ENCODE measurements around the gene TMEM179. TPM values are rescaled to one million over a fixed set of nuclear protein-coding genes. Genes with fewer than 3 reads are reported as not detected.

The TMEM179 gene
- total and polyA plus RNA-seq, 2 donors (not counting 3 experiments of a cell fraction or from before 2014, with no cell fraction given), result 0.14 TPM; not detected in 1

GRCh38 chr14:104559804-104560585, 44.6 kb downstream of the TMEM179 start:
- BruUV-seq (replicated peaks), result no TSS peak
- Histone ChIP-seq H3K36me3 (ENCODE audit: control insufficient read depth in 2 of 2, extremely low read depth in 1 of 2, insufficient read depth in 2 of 2, low read length in 2 of 2) (no peaks in the 10 kb centered on the region), H3K4me1 (ENCODE audit: control insufficient read depth, extremely low read depth, insufficient read depth, low read length) (no peaks in the 10 kb centered on the region), H3K79me2 (ENCODE audit: control insufficient read depth, insufficient read depth, low read length) (no peaks in the 10 kb centered on the region), H4K20me1 (replicated peaks; ENCODE audit: control insufficient read depth, extremely low read depth, insufficient read depth, low read length) (no peaks in the 10 kb centered on the region), H2AFZ (ENCODE audit: low read depth, low read length) (no peak overlapping the region), H3K4me3 (replicated peaks in 1 of 3; ENCODE audit: insufficient read depth in 1 of 3, low read depth in 1 of 3, low read length in 3 of 3) (no peak overlapping the region), H3K9me3 (replicated peaks; ENCODE audit: control insufficient read depth, insufficient read depth, low read length) (no peaks in the 10 kb centered on the region), H3K4me2 (ENCODE audit: insufficient read depth, low read length) (no peak overlapping the region), H3K9me1 (replicated peaks; ENCODE audit: control insufficient read depth, extremely low read depth, insufficient read depth, low read length) (no peaks in the 10 kb centered on the region), H3K27me3 (ENCODE audit: control insufficient read depth in 2 of 2, insufficient read depth in 2 of 2, low read length in 2 of 2) (no peaks in the 10 kb centered on the region), H3K9ac (replicated peaks; ENCODE audit: extremely low read depth, insufficient read depth, low read length) (no peak overlapping the region), H3K27ac (ENCODE audit: insufficient read depth, low read depth, low read length) (no peak overlapping the region)
- intact Hi-C loops (cut with micrococcal nuclease) (no loop called here), dilution Hi-C loops (cut with MboI; ENCODE audit: extremely low pct_ligation_motif_present, low sequenced_read_pairs) (no loop called here)
- DNase-seq (ENCODE audit: low read depth, low spot score) (no peak), FAIRE-seq (no peak)
- CTCF ChIA-PET, result interaction anchor here (1.1 to 5.1 kb wide), 3 partner anchors 9 to 482 kb away, joined by 3 to 66 read pairs (median 27); no protein-coding TSS in a partner anchor
- TF ChIP-seq FOS (IDR thresholded peaks at IDR 0.05; ENCODE audit: borderline replicate concordance, insufficient read depth, low read length) (no peak), MYC (IDR thresholded peaks at IDR 0.05; ENCODE audit: low read depth, low read length) (no peak), POLR2A (IDR thresholded peaks at IDR 0.05; ENCODE audit: low read depth, low read length) (no peak), GATA2 (IDR thresholded peaks at IDR 0.05; ENCODE audit: insufficient read depth, insufficient read length, low read depth, low read length) (no peak), POLR2AphosphoS5 (IDR thresholded peaks at IDR 0.05; ENCODE audit: insufficient read depth, low read depth, low read length) (no peak), MAX (IDR thresholded peaks at IDR 0.05; ENCODE audit: insufficient read depth, insufficient read length) (no peak), JUN (IDR thresholded peaks at IDR 0.05; ENCODE audit: borderline replicate concordance, insufficient read depth, insufficient read length, low read depth) (no peak), EZH2 (IDR thresholded peaks at IDR 0.05; ENCODE audit: borderline replicate concordance, low read depth, low read length, severe bottlenecking) (no peak)
- TF ChIP-seq, protein P1, sequence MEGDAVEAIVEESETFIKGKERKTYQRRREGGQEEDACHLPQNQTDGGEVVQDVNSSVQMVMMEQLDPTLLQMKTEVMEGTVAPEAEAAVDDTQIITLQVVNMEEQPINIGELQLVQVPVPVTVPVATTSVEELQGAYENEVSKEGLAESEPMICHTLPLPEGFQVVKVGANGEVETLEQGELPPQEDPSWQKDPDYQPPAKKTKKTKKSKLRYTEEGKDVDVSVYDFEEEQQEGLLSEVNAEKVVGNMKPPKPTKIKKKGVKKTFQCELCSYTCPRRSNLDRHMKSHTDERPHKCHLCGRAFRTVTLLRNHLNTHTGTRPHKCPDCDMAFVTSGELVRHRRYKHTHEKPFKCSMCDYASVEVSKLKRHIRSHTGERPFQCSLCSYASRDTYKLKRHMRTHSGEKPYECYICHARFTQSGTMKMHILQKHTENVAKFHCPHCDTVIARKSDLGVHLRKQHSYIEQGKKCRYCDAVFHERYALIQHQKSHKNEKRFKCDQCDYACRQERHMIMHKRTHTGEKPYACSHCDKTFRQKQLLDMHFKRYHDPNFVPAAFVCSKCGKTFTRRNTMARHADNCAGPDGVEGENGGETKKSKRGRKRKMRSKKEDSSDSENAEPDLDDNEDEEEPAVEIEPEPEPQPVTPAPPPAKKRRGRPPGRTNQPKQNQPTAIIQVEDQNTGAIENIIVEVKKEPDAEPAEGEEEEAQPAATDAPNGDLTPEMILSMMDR (IDR thresholded peaks at IDR 0.05; ENCODE audit: extremely low read depth in 1 of 2, insufficient read depth in 1 of 2, low read depth in 1 of 2, low read length in 2 of 2), result no peak
- POLR2A ChIA-PET, result no interaction called here

Data from endothelial cell of umbilical vein (primary cell).